A549 (cell line): ENCODE measurements around the gene ENO3.

Experiments used
- CTCF ChIP-seq: fragments of >200 bp; sonication (Bioruptor Twin); formaldehyde crosslinking; IDR thresholded peaks from 3 replicates; pipeline ENCODE4 v1.5.1; 2016
- ELK1 ChIP-seq: fragments of 150-350 bp; IDR thresholded peaks from 2 replicates; pipeline ENCODE4 v1.6.1; 2014; ENCODE audit warnings: low read depth, mild to moderate bottlenecking, low read length
- EP300 ChIP-seq, 2 experiments: fragments of >200 bp; sonication (Bioruptor Twin); formaldehyde crosslinking; IDR thresholded peaks; 2 replicates in 1 of 2; 3 replicates in 1 of 2; pipeline ENCODE4 v1.6.1; 2016 to 2017
- GATA3 ChIP-seq: IDR thresholded peaks from 2 replicates; pipeline ENCODE4 v1.6.1; 2012; ENCODE audit warnings: borderline replicate concordance
- HDAC2 ChIP-seq: fragments of 200-600 bp; sonication (generic); IDR thresholded peaks from 2 replicates; pipeline ENCODE4 v1.6.1; 2016
- MAZ ChIP-seq: fragments of 150-350 bp; IDR thresholded peaks from 2 replicates; pipeline ENCODE4 v1.6.1; 2014; ENCODE audit warnings: antibody characterized with exemption, low read depth, low read length, borderline replicate concordance
- POLR2A ChIP-seq: IDR thresholded peaks from 2 replicates; pipeline ENCODE4 v1.6.1; 2012; ENCODE audit warnings: mild to moderate bottlenecking, low read length
- RAD21 ChIP-seq, 2 experiments: fragments of >200 bp in 1 of 2; sonication (Bioruptor Twin) in 1 of 2; formaldehyde crosslinking in 1 of 2; IDR thresholded peaks in 1 of 2; conservative IDR thresholded peaks in 1 of 2; 2 replicates in 1 of 2; 3 replicates in 1 of 2; pipeline ENCODE4 v1.6.1; 2012 to 2018; ENCODE audit warnings: inconsistent platforms in 1 of 2
- RCOR1 ChIP-seq: fragments of 150-350 bp; IDR thresholded peaks from 2 replicates; pipeline ENCODE4 v1.6.1; 2014; ENCODE audit warnings: antibody characterized with exemption, low read length, low read depth
- REST ChIP-seq: fragments of 200-600 bp; sonication (generic); IDR thresholded peaks from 2 replicates; pipeline ENCODE4 v1.6.1; 2016; ENCODE audit warnings: antibody characterized with exemption, mild to moderate bottlenecking, moderate library complexity
- RFX5 ChIP-seq: fragments of 450-650 bp; IDR thresholded peaks from 2 replicates; pipeline ENCODE4 v1.7.1; 2014; ENCODE audit warnings: antibody characterized with exemption, mild to moderate bottlenecking, moderate library complexity
- SMC3 ChIP-seq: fragments of >200 bp; sonication (Bioruptor Twin); formaldehyde crosslinking; IDR thresholded peaks from 3 replicates; pipeline ENCODE4 v1.6.1; 2018; ENCODE audit warnings: inconsistent platforms
- TF ChIP-seq, protein P1 (sequence below): IDR thresholded peaks from 2 replicates; pipeline ENCODE4 v1.6.1; 2012

DNA sequence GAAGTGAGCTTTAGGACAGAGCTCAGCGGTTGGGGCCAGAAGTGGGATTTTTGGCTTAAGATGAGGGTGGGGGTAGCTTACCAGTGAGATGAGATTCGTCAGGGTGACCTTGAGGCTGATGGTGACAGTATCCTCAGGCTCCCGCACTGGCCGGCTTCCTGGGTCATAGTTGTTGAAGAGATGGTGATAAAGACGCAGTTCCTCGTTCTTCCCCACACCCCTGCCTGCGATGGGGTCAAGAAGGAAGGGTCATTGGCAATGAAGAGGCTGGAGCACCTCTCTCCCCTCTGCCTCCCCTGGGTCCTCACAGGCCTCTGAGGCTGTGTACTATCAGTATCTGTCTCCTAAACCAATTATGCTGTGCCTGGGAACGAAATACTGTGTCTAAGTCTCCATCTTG is 48.4 kb upstream of the ENO3 start:
- TF ChIP-seq ELK1 (no peak), MAZ (no peak), CTCF (no peak), RFX5 (no peak), RAD21 (conservative IDR thresholded peaks at IDR 0.05 in 1 of 2, IDR thresholded peaks at IDR 0.05 in 1 of 2) (no peak), RCOR1 (no peak), REST (no peak), HDAC2 (no peak), POLR2A (no peak), GATA3 (no peak), SMC3 (no peak), EP300 (IDR thresholded peaks at IDR 0.05) (no peak)
- TF ChIP-seq, protein P1, sequence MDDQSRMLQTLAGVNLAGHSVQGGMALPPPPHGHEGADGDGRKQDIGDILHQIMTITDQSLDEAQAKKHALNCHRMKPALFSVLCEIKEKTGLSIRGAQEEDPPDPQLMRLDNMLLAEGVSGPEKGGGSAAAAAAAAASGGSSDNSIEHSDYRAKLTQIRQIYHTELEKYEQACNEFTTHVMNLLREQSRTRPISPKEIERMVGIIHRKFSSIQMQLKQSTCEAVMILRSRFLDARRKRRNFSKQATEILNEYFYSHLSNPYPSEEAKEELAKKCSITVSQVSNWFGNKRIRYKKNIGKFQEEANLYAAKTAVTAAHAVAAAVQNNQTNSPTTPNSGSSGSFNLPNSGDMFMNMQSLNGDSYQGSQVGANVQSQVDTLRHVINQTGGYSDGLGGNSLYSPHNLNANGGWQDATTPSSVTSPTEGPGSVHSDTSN = no peak
